ENCODE measurements around the gene LRP1B.
"Not testable (repeated sequence)": the region's sequence is repeated elsewhere in the genome, so short reads cannot be mapped to it uniquely, and the experiment has no call there.

The LRP1B gene

DNA sequence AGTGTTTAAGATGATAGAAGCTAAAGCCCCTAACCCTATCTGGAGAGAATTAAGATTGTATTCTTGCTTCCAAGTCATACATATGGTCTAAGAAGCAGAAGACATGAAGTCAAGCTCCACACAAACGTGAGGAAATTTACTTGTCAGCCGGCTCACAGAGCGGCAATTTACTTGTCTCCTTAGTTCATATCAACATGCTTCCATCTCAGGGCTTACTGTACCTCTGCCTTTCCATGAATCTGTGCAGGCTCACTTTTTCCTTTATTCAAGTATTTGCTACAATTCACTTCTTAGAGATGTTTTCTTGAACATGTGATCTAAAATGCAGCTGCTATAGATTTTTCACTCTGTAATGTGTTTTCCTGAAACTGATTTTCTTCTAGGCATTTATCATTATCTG, 1386.4 kb downstream of the LRP1B start:
- no peak for DNase-seq

DNA sequence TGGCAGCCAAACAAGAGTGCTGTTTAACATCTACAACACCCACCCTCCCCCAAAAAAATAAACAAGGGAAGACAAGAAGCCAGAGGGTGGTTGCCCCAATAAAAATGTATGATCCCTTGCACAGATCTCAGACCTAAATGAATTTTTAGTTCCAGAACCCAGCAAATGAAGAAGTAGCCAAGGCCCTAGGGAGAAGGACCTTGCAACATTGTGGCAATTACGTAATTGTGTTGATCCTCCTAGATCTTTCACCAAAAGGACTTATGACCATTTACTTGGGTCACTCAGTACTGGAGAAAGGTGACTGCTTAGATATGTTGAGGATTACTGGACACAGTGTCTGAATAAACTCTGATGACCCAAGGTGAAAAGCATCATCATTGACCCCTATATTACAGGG, 1393.8 kb downstream of the LRP1B start:
- DNase-seq, result no peak

DNA sequence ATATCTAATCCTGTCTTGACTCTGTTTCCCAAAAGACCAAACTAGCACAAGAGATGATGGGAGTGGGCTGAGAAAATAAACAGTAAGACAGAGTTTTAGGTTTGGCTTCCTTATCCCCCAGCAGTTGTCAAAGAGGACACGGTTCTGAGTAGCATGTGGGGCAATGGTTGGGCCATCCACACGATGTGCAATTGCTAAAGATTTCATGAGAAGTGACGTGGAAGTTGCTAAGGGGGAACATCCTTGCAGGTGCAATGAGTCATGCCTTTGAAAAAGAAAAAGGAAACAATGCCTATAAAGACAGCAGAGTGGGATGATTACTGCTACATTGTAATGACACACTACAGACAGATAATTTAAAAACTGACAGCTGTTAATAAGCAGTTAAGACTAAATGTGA, 1395.8 kb downstream of the LRP1B start:
- no peak for DNase-seq

DNA sequence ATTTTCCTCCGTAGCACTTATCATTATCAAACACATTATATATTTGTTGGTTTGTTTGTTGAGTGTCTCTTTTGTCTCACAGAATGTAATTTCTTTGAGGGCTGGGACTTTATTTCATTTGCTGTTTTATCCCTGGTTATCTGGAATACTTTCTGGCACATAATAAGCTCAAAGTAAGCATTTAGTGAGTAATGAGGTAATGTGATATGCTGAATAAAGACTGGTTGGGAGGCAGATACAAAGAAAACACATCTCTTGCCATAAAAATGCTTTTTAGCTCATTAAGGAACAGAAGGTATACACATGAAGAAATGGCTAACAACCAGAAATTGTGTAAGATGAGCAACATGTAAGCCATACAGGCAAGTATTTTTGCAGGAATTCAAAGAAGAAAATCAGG, 1411.8 kb downstream of the LRP1B start:
- DNase-seq, result no peak

DNA sequence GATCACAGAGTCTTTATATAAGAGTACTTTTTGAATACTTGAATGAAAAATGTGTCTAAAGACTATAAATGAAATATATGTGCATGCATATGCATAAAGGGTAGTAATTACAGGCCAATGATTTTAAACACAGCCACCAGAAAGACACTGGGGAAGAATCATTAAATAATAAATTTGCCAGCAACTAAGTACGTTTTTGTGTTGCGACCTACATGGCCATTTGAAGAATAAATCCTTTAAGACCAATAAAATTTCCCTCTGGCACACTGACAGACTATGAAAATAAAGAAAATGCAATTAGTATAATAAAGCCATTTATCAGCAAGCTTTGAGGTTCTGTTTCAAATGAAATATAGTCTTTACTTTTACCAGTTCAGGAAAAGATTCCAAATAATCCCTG, 1413.3 kb downstream of the LRP1B start:
- DNase-seq, result no peak

DNA sequence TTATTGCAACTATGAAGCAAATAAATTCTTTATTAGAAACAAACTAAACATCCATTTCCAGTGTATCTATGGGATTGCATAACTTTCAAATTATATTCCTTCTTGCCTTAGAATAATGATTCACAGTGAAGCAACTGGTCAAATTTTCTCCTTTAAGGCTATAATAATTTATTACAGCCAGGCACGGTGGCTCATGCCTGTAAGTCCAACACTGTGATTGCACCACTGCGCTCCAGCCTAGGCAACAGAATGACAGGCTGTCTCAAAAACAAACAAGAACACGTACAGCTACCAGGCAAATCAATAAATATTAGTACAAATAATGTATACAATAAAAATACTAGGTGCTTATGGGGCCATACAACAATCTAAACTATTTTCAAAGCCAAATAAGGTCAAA, 1416.2 kb downstream of the LRP1B start:
- DNase-seq, result no peak

DNA sequence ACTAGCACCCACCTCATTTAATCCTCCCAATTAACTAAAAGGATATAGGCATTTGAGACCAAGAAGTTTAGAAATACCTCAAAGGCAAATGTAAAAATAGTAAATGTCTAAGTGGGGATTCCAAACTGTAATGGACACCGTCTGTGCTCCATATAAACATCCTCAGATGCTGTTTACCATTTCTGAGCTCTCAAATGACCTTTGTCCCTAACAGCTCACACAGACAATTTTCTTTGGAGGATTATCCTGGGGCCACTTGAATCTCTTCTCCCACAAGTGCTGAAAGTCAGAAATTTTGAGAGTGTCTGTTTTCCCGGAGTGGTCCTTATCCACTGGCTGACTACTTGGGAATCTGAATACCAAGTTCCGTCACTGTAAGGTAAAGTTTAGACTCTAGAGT, 1418.9 kb downstream of the LRP1B start:
- no peak for DNase-seq

DNA sequence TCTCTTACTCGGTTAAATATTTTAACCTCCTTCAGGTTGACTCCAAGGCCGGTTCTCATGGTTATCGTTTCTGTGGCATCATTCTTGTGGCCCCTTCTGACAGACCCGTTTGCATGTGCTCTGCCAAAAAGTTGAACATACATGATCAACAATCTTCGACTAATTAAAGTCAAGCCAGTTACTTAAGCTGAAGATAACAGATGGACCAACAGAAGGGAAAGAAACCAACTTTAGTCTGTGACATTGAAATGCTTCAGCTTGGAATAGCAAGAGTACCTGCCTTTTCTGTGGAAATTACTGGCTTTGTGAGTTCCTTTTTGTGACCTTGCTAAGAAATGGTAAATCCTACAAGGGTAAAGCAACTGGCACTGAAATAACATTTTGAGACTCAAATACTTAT, 1429.1 kb downstream of the LRP1B start:
- no peak for DNase-seq

DNA sequence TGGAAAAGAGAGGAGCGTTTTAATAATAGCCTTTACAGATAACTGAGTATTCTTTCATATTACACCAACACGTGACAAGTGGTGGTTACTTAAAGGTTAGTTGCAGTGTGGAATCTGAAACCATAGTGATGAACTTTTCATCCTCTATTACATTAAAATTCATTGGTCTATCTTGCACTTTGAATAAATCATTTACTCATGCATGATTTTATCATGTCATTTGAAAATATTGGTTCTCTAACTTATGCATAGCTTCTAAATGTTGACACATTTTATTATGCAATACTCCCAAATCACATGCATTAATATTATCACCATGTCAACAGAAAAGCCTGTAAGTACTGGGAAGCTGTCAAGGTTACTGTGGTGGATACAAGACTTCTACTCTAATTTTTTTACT, 1432.2 kb downstream of the LRP1B start:
- no peak for DNase-seq

DNA sequence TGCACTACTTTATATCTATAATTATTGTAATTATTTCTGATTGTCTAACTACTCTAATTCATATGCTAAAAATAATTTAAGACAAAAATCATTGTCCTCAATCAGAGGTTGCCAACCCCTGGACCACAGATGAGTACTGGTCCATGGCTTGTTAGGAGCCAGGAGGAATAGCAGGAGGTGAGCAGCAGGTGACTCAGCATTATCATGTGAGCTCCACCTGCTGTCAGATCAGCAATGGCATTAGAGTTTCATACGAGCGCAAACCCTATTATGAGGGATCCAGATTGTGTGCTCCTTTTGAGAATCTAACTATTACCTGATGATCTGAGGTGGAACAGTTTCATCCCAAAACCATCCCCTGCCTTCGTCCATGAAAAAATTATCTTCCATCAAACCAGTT, 1434.4 kb downstream of the LRP1B start:
- DNase-seq, result no peak

DNA sequence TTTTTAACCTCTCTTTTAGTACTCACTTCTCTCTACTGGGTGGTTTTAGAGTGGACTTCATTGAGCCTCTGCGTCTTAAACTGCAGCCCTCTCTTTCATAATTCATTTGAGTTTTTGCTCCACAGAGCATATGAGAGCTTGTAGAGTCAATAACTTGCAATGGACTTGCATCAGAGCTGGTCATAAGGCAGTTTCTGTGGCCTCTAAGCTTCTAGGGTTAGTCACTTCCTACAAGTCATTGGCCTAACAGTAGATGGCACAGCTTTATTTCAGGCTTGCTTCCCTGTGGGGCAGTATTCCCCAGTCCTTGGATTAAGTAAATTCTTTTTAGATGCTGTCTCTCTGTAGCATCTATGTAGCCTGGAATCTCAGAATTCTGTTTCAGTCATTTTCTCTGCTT, 1435.7 kb downstream of the LRP1B start:
- DNase-seq, result no peak

DNA sequence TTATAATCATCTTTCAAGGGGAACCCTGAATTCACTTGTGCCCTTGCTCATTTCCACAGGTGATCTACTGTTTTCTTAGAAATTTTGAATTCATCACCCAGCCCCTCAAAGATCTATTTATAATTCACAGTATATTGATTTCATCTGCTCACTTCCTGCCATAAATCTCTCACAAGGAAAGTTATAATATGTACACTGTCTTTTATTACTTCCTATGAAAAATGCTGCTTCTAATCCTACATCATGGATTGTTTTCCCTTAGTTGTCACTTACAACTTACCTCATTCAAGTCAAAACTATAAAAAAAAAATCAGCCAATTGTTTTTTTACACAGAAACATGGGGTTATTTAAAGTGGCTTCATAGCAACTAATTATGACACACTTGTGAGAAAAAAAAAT, 1443.0 kb downstream of the LRP1B start:
- DNase-seq, result no peak

DNA sequence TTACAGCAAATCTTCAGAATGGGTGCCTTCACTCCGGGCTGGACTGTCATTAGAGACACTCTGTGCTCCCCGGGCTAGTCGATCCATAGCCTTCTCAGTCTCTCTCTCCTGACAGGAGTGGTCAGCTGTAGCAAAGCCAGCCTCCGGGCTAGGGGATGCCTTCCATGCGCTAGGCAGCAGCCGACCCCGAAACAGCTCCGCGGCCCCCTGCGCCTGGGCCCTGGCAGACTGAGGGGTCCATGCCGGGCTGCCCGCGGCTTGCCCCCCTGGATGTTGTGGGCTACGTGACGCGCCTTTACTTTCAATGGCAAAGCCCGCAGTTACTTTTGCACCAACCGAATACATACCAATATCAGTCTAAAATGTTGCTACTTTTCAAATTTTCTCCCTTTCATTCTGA, 1447.2 kb downstream of the LRP1B start:
- DNase-seq, result no peak

DNA sequence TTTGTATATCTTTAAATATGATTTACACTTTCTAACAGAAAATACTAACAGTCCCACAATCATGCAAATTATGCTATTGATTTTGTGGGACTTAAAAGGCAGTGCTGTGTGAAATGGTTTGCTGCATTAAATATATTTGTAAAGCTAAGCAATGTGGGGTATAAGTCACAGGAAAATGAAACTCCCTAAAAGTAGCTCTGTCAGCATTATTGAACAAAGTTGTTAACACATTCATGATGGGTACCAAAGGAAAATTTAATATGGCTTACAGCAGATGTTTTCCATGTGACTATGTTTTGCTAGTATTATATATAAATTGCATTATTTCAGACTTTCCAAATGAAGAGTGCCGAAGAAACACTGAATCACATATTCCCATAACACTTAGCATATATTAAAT, 1450.0 kb downstream of the LRP1B start:
- no peak for DNase-seq

DNA sequence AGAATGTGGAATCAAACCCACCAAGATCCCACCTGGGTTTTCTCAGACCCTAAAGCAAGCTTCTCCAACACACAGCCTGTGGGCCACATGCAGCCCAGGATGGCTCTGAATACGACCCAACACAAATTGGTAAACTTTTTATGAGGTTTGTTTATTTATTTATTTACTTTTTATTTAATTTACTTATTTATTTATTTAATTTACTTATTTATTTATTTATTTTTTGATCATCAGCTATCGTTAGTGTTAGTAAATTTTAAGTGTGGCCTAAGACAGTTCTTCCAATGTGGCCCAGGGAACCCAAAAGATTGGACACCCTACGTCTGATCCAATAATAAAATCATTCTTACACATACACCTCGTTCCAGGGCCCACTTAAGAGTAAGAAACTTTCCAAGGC, 1451.1 kb downstream of the LRP1B start:
- no peak for DNase-seq

DNA sequence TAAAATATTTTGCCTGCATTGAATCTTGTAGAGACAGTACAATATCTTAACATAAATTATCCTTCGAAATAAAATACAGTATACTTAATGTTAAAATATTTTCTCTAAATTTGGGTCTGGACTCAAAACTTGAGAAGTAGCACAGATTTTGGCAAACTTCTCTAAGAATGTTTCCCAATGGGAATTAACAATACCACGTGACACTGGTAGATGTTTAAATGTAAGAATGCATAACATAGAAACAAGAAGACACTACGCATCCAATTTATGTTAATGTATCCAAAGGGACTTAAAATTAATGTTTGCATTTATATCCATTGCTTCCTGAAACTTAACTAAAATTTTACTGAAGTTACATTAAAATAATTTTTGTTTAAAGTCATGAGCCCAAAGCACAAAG, 1460.9 kb downstream of the LRP1B start:
- DNase-seq, result no peak

DNA sequence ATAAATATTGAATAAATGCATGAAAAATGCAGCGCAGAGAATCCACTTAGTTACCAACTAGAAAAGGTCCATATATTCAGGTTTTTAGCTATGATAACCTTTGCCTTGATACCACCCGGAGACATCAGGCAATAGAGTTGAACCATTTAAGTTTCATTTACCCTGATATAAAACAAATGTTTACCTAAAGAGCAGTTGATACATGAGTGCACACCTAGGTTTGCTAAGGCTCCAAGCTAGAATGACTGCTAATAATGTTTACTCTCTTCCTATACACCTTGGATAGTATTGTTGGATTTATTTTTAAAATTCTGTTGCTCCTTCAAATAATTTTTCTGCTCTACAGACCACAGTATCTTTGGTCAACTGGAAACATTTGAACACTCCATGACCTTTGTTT, 1463.6 kb downstream of the LRP1B start:
- no peak for DNase-seq

DNA sequence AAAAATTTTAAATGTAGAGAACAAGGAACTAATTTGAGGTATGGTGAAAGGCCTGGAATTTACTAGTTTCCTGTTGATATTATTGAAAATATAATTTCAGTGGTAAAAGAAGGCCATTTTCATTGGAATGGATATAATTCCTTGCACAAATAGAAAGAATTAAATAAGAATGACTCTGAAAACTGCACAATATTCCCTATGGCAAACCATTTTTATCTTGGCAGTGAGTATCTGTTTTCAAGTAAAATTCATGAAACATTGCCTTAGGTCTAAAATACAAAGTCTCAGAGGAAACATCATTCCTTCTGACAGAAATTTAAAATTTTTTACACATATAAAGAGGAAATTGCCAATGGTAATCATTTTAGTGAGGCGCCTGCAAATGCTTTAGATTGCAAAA, 1468.3 kb downstream of the LRP1B start:
- DNase-seq, result no peak

DNA sequence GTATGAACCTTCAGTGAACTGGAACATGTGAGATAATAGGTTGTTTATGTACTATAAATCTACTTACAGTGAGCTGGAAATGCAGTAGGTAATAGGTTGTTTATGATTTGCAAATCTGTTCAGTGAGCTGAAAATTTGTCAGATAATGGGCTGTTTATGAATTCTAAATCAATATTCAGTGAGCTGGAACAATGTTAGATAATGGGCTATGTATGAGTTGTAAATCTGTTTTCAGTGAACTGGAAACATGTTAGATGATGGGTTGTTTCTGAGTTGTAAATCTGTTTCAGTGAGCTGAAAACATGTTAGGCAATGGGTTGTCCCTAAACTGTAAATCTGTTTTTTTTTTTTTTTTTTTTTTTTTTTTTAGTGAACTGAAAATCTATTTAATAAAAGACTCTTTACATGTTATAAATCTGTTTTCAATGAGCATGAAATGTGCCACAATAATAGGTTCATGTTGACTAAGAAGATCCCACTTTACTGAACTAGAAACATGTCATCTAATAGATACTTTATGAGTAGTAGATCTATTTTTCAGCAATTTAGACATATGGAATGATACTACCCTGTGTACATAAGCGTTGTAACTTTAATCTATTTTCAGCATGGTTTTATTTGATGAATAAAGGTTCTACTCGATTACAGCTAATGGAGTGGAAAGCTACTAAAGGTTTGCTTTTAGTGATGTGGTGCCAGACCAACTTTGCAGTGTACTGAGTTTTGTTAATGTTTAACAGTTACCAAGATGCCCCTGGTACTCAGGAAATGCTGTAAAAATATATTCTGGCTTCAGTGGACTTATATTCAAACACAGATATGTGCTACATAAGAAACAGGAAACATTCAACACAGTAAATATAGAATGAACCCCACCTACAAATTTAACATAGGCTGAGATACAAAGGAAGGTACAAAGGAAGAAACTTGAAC, 1471.8 kb downstream of the LRP1B start:
- DNase-seq, result no peak

DNA sequence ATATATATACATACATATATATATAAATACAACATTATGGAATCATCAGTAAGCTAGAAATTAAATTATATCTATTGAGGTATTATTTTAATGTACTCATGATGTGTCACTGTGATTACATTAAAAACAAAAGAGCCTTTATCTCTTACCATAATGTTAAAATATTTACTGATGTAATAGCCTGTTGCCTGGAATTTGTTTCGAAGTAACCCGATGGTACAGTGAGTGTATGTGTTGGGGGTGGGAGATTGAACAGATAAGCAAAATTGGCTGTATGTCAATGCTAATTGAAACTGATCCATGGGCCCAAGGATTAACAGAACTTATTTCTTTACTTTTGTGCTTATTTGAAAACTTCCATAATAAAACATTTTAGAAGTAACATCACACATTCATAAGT, 1473.2 kb downstream of the LRP1B start:
- DNase-seq, result no peak

DNA sequence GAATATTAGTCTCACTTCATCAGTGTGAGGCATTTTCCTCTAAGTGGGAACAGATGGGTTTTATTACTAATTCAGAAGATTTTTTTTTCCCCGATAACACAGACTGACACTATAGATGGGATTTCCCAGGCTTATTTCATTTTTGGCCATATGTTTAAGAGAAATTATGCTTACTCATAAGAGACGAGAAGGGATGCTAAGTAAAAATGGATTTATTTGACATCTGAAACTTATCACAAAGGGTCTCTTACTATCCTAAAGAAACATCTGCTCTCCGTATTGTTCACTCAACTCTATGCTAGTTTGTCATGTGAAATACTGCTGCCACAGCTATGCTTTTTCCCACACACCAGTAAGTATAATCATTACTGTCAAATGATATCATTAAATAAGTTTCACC, 1476.3 kb downstream of the LRP1B start:
- DNase-seq, result no peak

DNA sequence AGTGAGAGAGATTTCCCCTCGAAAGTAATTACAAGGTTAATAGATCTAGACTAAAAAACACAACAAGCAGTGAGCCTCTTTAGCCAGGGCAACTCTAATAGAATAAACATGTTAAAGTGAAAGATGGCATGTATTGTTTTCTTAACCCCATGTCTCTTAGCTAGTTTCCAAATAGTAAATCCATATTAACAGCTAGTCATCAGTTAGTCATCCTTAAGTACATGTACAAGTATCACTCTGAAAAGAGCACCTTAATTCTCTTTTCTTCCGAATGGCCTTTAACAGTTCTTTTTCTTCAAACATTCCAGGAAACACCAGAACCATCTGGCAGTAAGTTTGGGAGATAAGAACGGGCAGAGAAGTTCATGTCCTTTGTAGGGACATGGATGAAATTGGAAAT, 1480.0 kb downstream of the LRP1B start:
- DNase-seq, result no peak

DNA sequence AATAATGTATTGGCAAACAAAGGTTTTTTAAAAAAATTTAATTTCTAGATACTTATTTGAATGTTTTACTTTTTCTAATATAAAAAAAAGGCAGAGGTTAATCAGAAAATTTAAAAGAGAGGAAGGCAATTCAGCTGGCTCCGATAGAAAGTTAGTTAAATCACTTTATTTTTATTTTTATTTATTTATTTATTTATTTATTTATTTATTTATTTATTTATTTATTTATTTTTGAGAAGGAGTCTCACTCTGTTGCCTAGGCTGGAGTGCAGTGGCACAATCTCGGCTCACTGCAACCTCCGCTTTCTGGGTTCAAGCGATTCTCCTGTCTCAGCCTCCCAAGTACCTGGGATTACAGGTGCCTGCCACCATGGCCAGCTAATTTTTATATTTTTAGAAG, 1480.7 kb downstream of the LRP1B start:
- DNase-seq, result not testable (repeated sequence)

DNA sequence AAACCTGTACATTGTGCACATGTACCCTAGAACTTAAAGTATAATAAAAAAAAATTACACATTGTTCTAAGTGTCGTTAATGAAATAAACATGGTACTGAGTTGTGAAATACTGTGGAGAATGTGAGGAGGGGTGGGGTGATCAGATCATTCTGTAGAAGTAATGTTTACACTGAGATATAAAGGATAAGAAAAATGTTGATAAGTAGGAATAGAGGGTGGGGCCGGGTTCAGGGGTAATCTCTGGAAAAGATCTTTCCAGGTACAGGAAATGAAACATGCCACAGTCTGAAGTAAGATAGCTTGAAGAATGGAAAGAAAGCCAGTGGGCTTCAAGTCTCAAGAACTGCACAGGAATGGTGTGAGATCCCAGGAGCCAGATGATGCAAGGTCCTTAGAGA, 1482.4 kb downstream of the LRP1B start:
- DNase-seq, result no peak

DNA sequence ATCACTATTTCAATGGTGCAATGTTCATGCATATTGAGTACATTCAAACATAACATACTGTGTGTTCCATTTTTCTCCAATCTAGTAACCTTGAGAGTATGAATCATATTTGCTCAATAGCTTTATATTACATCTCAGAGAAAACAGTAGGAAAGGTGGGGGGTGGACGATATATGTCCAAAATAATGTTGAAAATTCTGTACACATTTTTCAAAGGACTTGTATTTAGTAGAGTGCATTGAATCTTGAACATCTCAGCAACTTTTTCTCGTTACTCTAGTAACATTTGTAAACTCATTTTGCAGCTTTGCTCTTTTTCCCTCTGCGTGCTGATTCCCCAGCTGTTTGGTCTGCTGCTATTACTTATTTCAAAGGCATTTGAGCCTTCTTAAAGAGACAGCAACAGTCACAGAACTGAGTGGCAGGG, 1487.0 kb downstream of the LRP1B start:
- no peak for DNase-seq
